OCI-M2 (cell line): ENCODE results near the gene RBM45.
"Not testable (repeated sequence)": the region's sequence is repeated elsewhere in the genome, so short reads cannot be mapped to it uniquely, and the experiment has no call there.

Source experiments
- DNase-seq: peaks from one replicate; lab custom pipeline; 2025; ENCODE audit not compliant: unreplicated experiment; lab: John Stamatoyannopoulos, UW

The RBM45 gene

DNA sequence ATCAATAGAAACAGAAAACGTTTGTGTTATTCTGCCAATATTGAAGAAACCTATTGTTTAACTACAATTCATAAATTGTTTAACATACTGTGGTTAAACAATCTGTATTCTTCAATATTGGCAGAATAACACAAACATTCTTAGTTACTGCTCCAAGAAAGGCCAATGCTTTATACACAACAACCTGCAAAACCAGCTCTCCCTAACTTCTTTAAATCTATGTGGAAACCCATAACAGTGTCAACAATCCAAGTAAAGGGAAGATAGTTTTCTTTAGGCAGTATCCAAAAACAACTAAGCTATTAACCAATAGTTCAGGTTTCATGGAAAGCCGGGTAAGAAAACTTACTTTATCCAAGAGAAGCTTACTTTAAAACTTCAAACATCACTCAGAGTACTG is 6.2 kb upstream of the RBM45 start:
- no peak for DNase-seq

DNA sequence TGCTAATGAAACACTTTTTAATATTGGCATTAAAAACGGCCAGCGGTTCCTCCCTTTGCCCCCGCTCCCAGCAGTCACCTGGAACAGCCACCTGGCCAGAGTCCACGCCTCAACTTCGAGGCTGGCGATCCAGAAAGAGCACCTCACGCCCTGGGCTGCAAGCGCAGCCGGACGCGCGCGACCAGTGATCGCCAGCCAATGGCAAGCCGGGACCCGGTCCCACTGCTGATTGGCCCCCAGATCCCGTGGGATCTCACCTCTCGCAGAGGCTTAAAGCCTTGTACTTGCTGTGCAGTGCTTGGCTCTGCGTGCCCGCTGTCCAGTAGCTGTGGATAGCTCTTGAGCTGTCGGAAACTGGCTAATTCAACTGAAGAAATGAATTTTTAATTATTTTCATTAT is 4.1 kb upstream of the RBM45 start:
- DNase-seq, result no peak

DNA sequence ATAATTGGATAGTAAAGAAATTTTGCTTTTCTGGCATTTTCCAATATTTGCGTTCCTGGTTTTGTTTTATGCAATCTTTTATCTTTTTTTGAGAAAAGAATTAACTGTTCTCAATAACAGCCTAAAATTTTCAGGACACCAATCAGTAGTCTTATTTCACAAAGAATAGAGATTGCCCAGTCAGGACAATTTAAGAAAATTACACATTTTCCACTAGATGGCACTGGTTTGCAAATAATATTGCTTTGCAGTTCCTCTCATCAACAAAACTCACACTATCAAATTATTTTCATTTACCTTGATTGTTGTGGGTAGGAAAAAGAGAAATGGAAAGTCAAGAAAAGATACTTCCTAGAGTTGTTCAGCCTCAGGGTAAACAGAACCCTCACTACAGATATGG is 2.4 kb upstream of the RBM45 start:
- no peak for DNase-seq

DNA sequence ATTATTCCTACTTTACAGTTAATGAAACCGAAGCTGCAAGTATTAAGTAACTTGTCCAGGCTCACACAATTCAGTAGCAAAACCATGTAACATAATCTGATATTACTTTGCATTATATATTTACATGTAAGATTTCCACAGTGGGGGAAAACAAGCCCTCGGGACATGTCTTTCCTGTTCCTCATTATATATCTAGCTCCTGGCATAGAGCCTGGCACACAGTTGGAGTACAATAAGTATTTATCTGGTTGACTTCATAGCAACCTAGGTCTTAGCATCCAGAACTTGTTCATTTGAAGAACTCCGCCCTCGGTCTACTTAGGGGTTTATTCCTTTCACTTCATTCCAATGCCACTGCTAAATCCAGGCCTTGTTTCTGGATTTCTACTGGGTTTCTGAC is 1.6 kb upstream of the RBM45 start:
- DNase-seq, result no peak

DNA sequence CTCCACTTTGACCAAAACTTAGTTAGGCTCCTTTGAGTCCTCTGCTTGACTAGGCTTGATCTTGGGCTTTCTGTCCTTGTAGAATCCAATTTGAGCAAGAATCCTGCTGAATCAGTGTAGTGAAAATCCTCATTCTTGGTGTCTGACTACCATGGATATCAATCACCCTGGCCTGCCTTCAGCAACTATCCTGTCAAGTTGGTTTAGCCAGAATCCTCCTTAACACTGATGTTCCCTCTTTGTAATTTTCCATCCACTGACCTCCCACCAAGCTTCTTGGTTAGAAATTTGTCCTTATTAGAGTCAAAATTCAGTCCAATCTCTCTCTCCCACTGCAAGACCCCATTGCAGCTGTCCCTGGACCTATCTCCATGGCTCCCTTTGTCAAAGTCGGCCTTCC is 494 bp upstream of the RBM45 start:
- DNase-seq, result no peak

DNA sequence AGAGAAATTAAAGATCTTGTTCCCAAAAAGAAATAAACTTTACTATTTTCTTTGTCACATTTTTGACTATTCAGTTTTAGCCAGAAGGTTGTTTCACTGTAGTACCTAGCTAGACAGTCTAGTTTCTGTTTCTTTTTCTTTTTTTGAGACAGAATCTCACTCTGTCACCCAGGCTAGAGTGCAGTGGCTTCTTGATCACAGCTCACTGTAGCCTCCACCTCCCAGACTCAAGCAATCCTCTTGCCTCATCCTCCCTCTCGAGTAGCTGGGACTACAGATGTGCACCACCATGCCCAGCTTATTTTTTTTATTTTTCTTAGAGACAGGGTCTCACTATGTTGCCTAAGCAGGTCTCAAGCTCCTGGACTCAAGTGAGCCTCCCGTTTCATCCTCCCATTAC is 2.2 kb downstream of the RBM45 start:
- DNase-seq, result no peak

DNA sequence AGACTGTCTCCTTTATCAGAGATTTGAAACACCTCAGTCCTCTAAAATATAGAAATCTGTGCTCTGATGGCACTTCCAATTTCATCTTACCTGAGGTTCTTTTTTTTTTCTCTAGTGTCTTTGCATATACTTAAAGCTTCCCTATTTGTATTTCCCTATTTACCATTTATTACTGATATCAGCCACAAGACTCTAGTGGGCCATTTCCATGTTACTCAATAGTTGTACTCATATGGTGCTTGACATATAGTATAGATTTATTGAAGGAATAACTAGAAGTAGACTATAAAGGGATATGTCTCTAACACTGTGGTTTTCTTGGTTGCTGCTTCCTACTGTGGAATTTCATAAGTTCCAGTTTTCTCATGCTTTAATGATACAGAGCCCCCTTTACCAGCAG is 3.0 kb downstream of the RBM45 start:
- no peak for DNase-seq

DNA sequence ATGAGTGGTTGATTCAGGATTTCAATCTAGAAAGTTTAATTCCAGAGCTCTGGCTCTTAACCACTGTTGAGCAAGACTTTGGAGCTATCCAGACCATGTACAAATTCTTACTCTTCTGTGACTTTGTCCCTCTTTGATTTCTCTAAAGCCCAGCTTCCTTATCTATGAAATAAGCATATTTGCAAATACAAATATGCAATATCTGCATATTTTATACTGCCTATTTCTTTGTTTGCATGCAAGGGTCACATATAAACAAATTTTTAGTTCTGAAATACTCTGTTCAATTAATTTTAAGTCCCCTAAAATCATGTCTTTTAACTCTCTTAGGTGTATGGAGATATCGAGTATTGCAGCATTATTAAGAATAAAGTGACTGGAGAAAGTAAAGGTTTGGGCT is 5.5 kb downstream of the RBM45 start:
- no peak for DNase-seq

DNA sequence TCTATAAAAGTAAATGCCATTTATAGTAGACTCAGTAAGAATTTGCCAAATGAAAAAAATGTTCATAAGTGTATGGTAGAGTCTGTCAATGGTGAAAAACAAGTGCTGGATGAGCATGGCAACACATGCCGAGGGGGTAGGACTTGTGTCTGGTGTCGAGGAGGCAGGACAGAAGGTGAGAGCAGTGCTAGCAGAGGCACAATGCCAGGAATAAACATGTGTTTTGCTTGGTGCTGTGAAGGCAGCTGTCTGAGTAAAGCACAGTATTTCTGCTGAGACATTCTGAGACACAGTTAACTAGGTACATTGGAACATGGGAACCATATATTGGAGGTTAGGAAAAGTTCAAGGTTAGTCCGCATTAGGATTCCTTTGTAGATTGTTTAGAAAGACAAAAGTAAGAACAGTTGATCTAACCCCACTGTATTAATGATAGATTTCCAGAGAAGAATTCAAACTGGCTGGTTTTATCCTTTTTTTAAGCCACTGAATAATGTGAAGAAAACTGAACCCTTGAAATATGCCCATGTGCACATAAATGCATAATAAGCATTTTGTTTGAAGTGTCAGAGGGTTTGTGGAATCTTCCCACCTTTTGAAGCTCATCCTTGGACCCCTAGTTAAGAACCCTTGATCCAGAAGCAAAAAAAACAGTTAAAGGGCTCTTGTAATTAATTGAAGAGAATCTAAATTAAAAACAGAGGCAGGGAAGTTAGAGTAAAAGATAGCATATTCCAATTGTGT is 7.1 kb downstream of the RBM45 start:
- no peak for DNase-seq

DNA sequence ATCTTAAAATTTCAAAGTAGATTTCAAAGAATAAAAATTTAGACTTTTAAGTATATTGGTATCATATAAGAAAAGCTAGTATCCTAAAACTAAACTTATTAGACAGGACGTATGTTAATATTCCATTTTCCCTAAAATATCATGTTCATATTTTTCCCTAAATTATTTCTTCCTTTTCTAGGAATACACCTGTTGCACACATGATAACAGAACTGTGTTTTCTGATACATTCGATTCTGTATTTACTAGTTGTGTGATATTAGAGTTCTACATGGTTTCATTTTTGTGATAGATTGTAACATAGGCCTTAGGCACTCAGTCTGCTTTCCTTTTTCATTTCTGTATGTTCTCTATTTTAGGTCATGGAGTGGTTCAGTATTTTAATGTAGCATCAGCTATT is 10.9 kb downstream of the RBM45 start:
- no peak for DNase-seq

DNA sequence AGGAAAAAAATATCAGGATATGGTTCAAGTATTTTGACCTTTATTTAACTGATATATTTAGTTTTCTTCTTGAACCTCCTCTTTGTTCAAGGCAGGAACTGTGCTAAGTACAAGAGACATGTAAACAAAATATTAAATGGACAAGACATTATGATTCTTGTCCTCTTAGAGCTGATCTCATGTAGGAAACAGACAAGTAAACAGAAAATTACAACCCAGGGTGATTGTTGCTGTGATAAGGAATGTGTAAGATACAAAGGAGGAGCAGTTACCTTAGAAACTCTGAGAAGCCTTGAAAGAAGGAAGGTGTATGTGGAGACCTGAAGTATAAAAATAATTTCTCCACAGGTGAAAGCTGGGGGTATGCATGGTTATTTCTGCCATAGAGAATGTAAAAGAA is 12.9 kb downstream of the RBM45 start:
- no peak for DNase-seq

DNA sequence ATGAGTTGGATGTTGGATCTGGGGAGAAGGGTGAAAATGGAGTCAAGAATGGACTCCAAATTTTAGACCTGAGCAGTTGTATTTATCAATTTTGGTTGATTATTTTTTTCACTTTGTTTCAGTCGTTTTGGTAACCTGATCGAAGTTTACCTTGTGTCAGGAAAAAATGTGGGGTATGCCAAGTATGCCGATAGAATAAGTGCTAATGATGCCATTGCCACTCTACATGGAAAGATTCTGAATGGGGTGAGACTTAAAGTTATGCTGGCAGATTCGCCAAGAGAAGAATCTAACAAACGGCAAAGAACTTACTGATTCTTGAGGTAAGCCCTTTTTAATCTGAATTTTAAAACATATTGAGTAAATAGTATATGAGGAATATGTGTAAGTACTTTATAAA is 13.6 kb downstream of the RBM45 start:
- no peak for DNase-seq

DNA sequence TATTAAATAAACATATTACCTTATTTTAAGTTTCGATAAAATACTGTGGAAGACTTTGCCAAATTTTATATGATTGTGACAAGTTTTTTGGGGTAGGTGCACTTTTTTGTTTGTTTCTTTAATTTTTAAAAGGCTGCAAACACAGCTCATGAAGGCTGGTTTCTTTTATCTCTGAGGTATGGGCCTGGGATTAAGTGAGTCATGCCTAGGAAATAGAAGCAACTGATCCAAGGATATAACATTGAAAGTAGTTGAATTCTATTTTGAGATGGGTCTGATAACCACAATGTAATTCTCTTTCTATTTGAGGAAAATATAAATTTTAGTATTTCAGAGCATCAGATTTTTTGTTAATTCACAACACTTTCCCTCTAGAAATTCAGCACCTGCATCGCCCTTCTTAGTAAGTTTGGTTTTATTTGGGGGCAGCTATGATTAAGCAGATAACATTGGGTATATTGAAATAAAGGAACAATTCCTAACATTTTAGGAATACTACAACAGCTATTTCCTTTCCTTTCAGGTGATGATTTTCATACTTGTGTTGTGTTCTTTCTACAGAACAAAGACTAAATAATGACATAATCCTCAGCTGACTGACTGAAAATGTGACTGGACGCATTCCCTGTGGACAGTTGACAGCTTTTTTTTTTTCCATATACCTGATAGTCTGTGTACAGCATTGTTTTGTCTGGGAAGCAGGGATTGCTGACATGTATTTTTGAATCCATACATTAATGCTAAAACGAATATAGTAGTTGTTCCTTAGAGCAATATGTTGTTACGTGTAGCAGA is 16.8 kb downstream of the RBM45 start:
- no peak for DNase-seq

DNA sequence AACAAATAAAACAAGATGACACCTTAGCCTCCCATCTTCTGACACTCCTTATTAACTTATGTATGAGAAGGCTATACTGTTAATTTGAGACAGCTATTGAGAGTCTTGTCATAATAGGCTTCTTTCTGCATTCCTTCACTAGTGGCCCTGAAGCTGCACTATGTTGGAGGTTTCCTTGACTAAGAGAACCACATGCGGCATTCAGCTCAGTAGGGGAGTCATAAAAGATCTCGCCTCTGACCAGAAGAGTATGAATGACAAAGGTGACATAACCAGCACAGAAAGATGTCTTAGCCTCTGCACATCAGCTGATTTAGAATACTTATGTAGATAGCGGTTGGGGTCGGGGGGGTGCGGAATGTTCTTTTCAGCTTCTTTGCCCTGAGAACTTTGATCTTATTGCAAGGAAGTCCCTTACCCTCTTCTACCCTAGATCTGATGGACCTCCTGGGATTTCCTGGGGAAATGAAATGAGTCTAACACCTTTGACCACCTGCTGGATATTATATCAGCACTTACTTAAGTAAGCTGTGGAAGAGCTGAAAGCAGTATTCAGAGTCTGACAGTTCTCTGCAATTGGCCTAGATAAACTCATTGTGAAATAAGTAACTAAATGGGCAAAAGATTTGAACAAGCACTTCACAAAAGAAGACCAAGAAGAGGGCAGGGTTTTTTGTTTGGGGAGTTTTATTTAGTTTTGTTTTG is 24.2 kb downstream of the RBM45 start:
- DNase-seq, result no peak

DNA sequence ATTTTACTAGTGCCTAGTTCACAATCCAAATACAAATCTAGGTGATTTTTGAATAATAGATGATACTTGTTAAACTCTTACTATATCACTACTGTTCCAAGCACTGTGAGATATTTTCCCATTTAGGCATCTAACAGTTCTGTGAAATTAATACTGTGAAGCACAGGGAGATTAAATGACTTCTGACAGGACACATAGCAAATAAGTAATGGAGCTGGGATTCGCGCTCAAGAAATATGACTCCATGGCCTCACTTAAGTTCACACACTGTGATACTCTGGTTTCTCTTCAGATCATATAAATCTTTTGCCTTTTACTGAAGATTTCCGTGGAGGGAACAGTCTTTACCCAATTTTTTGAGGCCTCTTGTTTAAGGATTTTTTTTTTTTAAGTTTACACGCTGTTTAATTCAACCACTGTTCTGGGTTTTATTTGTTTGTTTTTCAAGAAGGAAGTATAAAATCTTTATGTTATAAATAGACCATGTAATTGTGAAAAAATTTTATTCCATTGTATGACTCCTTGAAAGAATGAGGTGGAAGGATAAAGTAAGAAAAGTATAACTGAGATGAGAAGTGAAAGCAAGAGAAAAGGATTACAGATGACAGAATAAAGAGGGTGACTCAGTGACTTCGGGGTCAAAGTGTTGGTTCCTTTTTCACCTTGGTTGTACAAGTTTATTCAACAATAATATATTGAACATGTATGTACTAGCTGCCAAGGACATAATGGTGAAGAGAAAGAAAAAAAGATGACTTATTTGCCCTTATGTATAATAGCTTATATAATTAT is 30.2 kb downstream of the RBM45 start:
- DNase-seq, result no peak

DNA sequence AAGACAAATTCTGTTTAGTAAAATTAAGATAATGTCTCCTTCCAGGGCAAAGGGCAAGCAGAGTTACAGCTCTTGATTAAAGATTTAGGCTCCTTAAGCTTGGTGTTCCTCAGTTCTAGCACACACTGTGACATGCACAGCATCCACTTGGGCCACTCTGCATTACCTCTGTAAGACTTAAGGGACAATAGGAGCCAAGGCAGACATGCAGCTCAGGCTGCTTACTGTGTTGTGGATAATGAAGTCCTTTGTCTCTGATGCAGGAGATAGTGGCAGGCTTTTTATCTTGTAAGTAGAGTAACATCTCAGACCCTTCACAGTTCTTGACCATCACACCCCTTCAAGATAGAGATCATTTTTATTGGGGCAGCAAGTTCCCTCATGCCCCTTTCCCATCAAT is 31.2 kb downstream of the RBM45 start:
- DNase-seq, result no peak

DNA sequence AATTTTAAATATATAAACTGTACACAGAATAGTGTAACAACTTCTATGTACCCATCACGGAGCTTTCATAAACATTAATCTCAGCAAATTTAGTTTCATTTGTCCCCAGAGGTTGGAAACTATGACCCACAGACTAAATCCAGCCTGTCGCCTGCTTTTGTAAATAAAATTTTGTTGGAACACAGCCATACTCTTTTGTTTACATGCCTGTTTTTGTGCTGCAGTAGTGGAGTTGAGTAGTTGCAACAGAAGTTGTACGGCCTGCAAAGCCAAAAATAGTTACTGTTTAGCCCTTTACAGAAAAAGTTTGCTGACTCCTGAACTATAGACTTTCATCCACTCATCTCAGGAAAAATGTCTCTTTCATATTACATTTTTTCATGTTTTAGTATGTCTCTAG is 39.8 kb downstream of the RBM45 start:
- DNase-seq, result no peak

DNA sequence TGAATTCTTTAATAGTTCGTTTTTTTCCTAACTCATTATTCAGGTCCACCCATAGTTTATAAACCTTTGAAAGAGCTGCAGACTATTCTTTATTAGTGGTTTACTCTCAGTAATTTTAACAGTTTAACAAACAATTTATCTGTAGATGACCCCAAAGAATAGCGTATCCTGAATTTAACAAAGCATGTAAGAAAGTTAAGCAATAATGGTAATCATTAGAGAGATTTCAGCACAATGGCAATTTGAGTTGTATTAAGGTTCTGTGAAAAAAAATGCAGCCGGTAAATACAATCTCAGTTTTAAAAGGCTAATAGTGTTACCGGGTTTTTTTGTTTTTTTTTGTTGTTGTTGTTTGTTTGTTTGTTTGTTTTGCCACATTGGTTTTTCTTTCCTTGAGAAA is 40.3 kb downstream of the RBM45 start:
- DNase-seq, result no peak

DNA sequence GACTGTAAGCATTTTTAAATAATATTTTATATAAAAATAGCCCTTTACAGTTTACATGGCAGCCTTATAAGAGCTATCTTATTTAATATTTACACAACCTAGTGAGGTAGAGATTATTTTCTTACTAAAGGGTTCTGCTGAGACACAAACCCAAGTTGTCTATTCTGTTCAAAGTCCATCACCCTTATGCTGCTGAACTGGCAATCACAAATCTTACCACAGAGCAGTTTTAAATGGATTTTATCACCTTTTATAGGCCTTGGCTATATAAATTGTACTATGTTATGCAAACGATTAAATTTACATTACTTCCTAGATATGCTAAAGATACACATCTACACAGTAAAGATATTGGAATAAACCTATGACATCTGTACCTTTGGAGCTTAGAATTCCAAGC is 40.7 kb downstream of the RBM45 start:
- no peak for DNase-seq

DNA sequence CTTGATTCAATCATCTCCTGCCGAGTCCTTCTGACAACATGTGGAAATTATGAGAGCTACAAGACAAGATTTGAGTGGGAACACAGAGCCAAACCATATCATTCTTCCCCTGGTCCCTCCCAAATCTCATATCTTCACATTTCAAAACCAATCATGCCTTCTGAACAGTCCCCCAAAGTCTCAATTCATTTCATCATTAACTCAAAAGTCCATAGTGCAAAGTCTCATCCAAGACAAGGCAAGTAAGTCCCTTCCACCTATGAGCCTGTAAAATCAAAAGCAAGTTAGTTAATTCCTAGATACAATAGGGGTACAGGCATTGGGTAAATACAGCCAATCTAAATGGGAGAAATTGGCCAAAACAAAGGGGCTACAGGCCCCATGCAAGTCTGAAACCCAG is 41.6 kb downstream of the RBM45 start:
- not testable (repeated sequence) for DNase-seq

DNA sequence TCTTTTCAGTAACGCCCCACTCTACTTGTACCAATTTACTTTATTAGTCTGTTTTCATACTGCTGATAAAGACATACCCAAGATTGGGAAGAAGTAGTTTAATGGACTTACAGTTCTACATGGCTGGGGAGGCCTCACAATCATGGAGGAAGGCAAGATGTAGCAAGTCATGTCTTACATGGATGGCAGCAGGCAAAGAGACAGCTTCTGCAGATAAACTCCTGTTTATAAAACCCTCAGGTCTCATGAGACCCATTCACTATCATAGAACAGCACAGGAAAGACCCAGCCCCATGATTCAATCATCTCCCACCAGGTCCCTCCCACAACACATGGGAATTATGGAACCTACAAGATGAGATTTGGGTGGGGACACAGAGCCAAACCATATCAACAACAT is 43.3 kb downstream of the RBM45 start:
- no peak for DNase-seq
